ENCODE measurements around the gene PLA2G3. TPM values are rescaled to one million over a fixed set of nuclear protein-coding genes. Genes with fewer than 3 reads are reported as not detected.

The PLA2G3 gene
- total and polyA plus RNA-seq, 2 donors from 2014 or later, result 1.2 TPM; not detected in 1

DNA sequence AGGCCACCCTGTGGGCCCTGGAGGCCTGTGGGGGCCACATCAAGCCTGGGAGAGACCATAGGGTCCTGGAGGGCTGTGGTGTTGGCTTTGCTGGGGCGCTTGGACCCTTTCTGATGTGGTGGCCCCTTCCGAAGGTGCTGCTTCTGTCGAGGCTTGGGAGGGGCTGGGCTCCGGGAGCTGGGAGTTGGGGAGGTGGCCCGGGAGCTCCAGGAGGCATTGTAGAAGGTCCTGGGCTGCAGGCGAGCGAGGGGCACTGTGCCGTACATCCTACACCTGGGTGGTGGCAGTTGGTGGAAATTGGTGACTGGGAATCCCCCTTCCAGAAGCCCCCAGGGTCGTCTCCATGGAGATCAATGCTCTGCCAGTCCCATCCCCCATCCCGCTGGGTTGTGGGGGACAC is 2.6 kb downstream of the PLA2G3 start:
- intact Hi-C loops (cut with DNase I), result no loop called here

DNA sequence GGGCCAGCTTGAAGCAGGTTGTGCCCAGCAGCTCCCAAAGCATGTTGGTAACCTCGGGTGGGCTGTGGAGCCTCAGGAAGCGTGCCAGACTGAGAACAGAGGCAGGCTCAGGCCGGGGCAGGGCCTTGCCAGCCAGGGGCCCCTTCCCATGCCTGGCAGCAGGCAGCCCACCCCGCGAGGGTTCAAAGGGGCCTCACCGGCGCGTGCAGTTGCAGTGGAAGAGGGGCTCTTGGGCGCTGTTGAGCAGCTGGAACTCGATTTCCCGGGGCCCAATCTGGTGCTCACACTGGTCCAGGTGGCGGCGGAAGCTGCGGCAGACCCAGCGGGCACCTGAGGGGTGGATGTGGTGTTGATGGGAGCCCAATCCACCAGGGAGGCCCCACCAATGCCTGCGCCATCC is 3.6 kb downstream of the PLA2G3 start:
- DNase-seq (no peak), FAIRE-seq (no peak)
- H3K4me3 ChIP-seq (ENCODE audit: low read length in 3 of 3), result no peak overlapping the region
- H3K36me3 ChIP-seq (ENCODE audit: control insufficient read depth in 2 of 3, insufficient read depth in 3 of 3, low read length in 3 of 3), result no peaks in the 10 kb centered on the region
- peaks cover 0 to 8% (median 0%) of the 10 kb centered on the region in 3 donors for H3K4me1 ChIP-seq (ENCODE audit: control insufficient read depth in 2 of 3, insufficient read depth in 2 of 3, low read depth in 1 of 3, low read length in 3 of 3)
- H3K9ac ChIP-seq (ENCODE audit: low read length in 3 of 3), result no peak overlapping the region
- intact Hi-C loops (cut with DNase I), result no loop called here
- no peak overlapping the region for H3K27ac ChIP-seq (ENCODE audit: low read depth in 2 of 2, low read length in 2 of 2)
- no peaks in the 10 kb centered on the region for H3K27me3 ChIP-seq (ENCODE audit: control insufficient read depth, insufficient read depth, low read length)
- TF ChIP-seq, protein P1, sequence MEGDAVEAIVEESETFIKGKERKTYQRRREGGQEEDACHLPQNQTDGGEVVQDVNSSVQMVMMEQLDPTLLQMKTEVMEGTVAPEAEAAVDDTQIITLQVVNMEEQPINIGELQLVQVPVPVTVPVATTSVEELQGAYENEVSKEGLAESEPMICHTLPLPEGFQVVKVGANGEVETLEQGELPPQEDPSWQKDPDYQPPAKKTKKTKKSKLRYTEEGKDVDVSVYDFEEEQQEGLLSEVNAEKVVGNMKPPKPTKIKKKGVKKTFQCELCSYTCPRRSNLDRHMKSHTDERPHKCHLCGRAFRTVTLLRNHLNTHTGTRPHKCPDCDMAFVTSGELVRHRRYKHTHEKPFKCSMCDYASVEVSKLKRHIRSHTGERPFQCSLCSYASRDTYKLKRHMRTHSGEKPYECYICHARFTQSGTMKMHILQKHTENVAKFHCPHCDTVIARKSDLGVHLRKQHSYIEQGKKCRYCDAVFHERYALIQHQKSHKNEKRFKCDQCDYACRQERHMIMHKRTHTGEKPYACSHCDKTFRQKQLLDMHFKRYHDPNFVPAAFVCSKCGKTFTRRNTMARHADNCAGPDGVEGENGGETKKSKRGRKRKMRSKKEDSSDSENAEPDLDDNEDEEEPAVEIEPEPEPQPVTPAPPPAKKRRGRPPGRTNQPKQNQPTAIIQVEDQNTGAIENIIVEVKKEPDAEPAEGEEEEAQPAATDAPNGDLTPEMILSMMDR (IDR thresholded peaks at IDR 0.05; ENCODE audit: borderline replicate concordance, extremely low read depth, insufficient read depth), result no peak
- H3K9me3 ChIP-seq (ENCODE audit: control insufficient read depth in 2 of 3, insufficient read depth in 1 of 3, low read length in 3 of 3), result no peaks in the 10 kb centered on the region

More for the DNA sequence above, 2.6 kb downstream of the PLA2G3 start:
- TF ChIP-seq, protein P1 (IDR thresholded peaks at IDR 0.05; ENCODE audit: borderline replicate concordance, extremely low read depth, insufficient read depth), result no peak
- no peak for DNase-seq
- Histone ChIP-seq H3K27ac (ENCODE audit: low read depth in 2 of 2, low read length in 2 of 2) (no peak overlapping the region), H3K9me3 (ENCODE audit: control insufficient read depth in 2 of 3, insufficient read depth in 1 of 3, low read length in 3 of 3) (no peaks in the 10 kb centered on the region), H3K27me3 (ENCODE audit: control insufficient read depth, insufficient read depth, low read length) (no peaks in the 10 kb centered on the region), H3K4me3 (ENCODE audit: low read length in 3 of 3) (no peak overlapping the region), H3K9ac (ENCODE audit: low read length in 3 of 3) (no peak overlapping the region), H3K36me3 (ENCODE audit: control insufficient read depth in 2 of 3, insufficient read depth in 3 of 3, low read length in 3 of 3) (no peaks in the 10 kb centered on the region), H3K4me1 (ENCODE audit: control insufficient read depth in 2 of 3, insufficient read depth in 2 of 3, low read depth in 1 of 3, low read length in 3 of 3) (peaks cover 0 to 7% (median 0%) of the 10 kb centered on the region in 3 donors)
- FAIRE-seq, result no peak

DNA sequence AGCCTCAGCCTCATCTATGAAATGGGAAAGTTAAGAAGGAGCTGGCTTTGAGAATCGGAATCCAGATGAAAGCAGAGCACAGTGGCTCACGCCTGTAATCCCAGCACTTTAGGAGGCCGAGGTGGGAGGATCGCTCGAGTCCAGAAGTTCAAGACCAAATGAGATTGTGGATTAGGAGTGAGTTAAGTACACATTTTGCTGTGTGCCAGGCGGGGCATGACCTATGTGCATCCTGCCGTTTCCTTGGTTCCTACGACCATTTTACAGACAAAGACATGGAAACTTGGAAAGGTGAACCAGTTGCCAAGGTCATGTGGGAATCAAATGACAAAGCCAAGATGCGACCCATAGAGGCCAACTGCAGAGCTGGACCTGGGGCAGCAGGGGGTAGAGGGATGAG is 4.2 kb downstream of the PLA2G3 start:
- no peaks in the 10 kb centered on the region for H3K27me3 ChIP-seq (ENCODE audit: control insufficient read depth, insufficient read depth, low read length)
- no peak overlapping the region for H3K4me3 ChIP-seq (ENCODE audit: low read length in 3 of 3)
- H3K9me3 ChIP-seq (ENCODE audit: control insufficient read depth in 2 of 3, insufficient read depth in 1 of 3, low read length in 3 of 3), result no peaks in the 10 kb centered on the region
- DNase-seq, result no peak
- H3K27ac ChIP-seq (ENCODE audit: low read depth in 2 of 2, low read length in 2 of 2), result no peak overlapping the region
- TF ChIP-seq, protein P1 (IDR thresholded peaks at IDR 0.05; ENCODE audit: borderline replicate concordance, extremely low read depth, insufficient read depth), result no peak
- intact Hi-C loops (cut with DNase I), result no loop called here
- H3K9ac ChIP-seq (ENCODE audit: low read length in 3 of 3), result no peak overlapping the region
- FAIRE-seq, result no peak
- H3K4me1 ChIP-seq (ENCODE audit: control insufficient read depth in 2 of 3, insufficient read depth in 2 of 3, low read depth in 1 of 3, low read length in 3 of 3), result peaks cover 0 to 8% (median 0%) of the 10 kb centered on the region in 3 donors
- no peaks in the 10 kb centered on the region for H3K36me3 ChIP-seq (ENCODE audit: control insufficient read depth in 2 of 3, insufficient read depth in 3 of 3, low read length in 3 of 3)

DNA sequence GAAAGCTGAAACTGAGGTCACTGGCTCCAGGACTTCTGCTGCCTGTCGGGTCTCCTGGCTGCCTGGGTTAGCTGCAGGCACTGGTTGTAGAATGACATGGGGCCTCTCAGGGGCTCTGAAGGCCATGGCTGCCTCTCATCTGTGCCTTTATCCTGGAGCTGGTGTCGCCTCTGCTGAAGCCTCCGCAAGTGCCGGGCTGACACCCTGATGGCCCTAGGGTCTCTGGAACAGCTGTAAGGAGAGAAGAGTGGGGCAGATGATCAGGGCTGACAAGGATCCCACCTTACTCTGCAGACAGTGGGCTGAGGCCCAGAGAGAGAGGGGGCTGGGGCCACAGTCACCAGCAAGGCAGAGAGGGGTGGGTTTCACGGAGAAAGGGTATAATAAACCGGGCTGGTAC is 4.6 kb downstream of the PLA2G3 start:
- Histone ChIP-seq H3K36me3 (ENCODE audit: control insufficient read depth in 2 of 3, insufficient read depth in 3 of 3, low read length in 3 of 3) (no peaks in the 10 kb centered on the region), H3K27me3 (ENCODE audit: control insufficient read depth, insufficient read depth, low read length) (no peaks in the 10 kb centered on the region), H3K9ac (ENCODE audit: low read length in 3 of 3) (no peak overlapping the region), H3K4me3 (ENCODE audit: low read length in 3 of 3) (no peak overlapping the region), H3K9me3 (ENCODE audit: control insufficient read depth in 2 of 3, insufficient read depth in 1 of 3, low read length in 3 of 3) (no peaks in the 10 kb centered on the region), H3K4me1 (ENCODE audit: control insufficient read depth in 2 of 3, insufficient read depth in 2 of 3, low read depth in 1 of 3, low read length in 3 of 3) (peaks cover 0 to 4% (median 0%) of the 10 kb centered on the region in 3 donors), H3K27ac (ENCODE audit: low read depth in 2 of 2, low read length in 2 of 2) (no peak overlapping the region)
- intact Hi-C loops (cut with DNase I), result no loop called here
- FAIRE-seq, result no peak
- TF ChIP-seq, protein P1 (IDR thresholded peaks at IDR 0.05; ENCODE audit: borderline replicate concordance, extremely low read depth, insufficient read depth), result no peak
- DNase-seq, result no peak

All from kidney (tissue), 14 donors.